HL-60/S4 treated with retinoic acid at 250 ng/mL for 4 days and 3 days (cell line): ENCODE data around the gene HDLBP.
"Not testable (repeated sequence)": the region's sequence is repeated elsewhere in the genome, so short reads cannot be mapped to it uniquely, and the experiment has no call there.

Source experiments
- in situ Hi-C: fragments of 300-500 bp; cut with MboI; formaldehyde crosslinking; loops from 2 replicates; pipeline ENCODE4 v1.7.0; 2022; ENCODE audit warnings: low sequenced_read_pairs

The HDLBP gene

GRCh38 chr2:241198381-241199279 is 116.8 kb downstream of the HDLBP start:
- in situ Hi-C loops: no loop called here

DNA sequence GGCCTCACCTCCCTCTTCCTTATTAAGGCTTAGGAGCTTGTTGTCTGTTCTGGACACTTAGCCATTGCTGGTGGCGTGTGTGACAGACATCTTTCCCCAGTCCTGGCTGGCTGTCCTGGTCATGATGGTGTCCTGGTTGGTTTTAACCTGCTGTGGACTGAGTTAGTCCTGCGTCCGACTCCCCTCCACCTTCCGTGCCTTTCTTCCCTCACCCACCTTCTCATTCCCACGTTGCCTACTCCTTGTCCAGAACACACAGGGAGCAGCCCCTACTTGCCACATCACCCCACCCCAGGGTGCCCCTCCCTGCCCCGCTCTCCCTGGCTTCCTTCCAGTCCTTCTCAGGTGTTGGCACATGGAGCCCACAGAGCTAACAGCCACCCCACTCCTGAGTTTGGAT is 117.5 kb downstream of the HDLBP start:
- in situ Hi-C loops: no loop called here

GRCh38 chr2:241197246-241197645 is 118.2 kb downstream of the HDLBP start:
- in situ Hi-C loops: not testable (repeated sequence)

- in situ Hi-C loops: no loop called here
Observed at GRCh38 chr2:241195506-241196130, 119.9 kb downstream of the HDLBP start.

- in situ Hi-C loops: no loop called here
Observed at GRCh38 chr2:241194811-241195210, 120.7 kb downstream of the HDLBP start.

DNA sequence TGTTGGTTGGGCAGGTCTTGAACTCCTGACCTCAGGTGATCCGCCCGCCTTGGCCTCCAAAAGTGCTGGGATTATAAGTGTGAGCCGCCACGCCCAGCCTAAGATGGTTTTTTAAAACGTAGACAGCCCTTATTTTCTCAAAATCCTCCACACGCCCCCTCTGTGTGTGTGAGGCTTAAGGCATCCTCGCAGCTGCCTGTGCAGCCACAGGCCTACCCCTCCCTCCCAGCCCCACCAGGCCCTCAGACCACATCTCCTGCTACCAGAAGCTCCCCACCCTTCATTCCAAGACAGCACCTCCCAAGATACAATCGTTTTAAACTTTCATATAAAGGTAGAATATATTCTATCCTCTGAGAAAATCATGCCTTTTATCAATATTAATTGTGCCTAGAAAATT is 122.2 kb downstream of the HDLBP start:
- in situ Hi-C loops: no loop called here

GRCh38 chr2:241191081-241191480 is 124.4 kb downstream of the HDLBP start:
- in situ Hi-C loops: no loop called here

DNA sequence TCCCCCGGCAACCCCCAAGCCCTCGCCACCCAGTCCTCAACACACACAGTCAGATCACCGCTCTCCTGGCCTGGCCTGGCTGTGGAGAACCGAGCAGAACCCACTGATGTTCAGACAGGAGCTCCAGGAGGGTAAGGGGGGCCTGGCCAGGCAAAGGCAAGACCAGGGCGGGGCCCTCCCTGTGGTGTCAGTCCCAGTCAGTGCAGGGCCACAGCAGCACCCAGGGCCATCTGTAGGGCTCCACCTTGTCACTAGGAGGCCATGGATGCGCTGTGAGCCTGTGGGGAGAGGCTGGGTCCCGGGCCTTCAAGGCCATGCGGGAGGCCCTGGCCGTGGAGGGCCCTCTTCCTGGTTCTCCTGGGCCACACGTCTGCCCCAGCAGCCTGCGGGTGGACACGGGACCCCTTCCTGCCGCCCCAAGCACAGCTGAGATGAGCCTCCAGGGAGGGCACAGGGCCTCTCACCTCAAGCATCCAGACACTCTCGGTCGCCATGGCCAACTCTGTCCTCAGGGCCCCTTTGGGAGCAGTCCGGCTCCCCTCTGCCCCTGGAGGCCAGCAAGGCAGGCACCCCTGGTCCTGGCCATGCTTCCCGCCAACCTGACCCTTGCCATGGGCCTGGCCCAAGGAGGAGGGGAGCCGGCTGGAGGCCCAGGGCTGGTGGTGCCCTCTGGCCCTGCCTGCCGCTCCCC is 125.0 kb downstream of the HDLBP start:
- in situ Hi-C loops: no loop called here

DNA sequence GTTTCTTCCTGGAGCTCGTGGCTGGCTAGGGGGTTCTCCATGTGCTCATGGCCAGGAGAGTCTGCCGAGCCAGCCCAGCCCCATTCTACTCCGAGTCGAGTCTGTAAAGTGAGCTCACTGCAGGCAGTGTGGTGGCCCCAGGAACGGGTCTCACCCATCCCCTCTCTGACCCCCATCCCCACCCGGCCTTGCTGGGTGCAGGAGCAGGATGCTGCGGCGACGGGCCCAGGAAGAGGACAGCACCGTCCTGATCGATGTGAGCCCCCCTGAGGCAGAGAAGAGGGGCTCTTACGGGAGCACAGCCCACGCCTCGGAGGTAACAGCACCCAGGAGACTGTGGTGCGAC is 125.6 kb downstream of the HDLBP start:
- in situ Hi-C loops: no loop called here

DNA sequence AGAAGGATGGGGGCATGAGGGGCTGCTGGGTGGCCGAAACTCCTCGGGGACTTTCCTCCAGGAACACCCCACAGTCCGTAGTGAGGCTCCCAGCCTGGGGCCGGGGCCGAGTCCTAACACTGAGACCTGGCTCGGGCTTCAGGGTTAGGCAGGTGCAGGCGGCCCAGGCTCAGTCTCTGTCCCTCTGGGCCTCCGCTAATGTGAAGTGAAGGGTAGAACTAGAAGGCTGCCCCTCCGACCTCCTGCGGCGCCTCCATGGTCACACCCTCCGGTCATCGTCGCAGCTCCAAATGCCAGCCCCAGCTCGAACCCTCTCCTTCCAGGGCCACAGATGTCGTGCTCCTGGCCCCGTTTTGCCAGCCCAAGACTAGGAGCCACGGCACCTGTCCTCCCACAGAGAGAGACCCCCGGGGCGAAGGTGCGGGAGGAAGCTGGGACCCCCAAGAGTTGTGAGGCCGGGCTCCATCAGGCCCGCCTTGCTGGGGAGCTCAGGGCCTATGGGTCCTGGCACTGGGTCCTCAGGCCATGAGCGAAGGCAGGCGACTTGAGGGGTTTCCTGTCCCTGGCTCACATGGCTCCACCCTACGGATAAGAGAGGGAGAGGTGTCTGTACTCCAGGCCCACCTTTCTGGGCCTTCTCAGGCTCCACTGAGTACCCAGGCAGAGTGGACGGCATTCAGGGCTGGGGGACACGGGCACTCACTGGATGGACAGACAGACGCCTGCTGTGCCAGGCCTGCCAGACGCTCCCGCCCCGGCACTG is 126.2 kb downstream of the HDLBP start:
- in situ Hi-C loops: no loop called here

GRCh38 chr2:241188361-241189092 is 126.9 kb downstream of the HDLBP start, which contains the start of gene ANO7:
Gene ANO7 (plus strand): TSS chr2:241188677. CDS start chr2:241190064, 1,387 bp downstream.
- in situ Hi-C loops: no loop called here

- in situ Hi-C loops: no loop called here
Observed at GRCh38 chr2:241187918-241188234, 127.6 kb downstream of the HDLBP start.

- in situ Hi-C loops: no loop called here
Observed at GRCh38 chr2:241187101-241187917, 128.2 kb downstream of the HDLBP start.

DNA sequence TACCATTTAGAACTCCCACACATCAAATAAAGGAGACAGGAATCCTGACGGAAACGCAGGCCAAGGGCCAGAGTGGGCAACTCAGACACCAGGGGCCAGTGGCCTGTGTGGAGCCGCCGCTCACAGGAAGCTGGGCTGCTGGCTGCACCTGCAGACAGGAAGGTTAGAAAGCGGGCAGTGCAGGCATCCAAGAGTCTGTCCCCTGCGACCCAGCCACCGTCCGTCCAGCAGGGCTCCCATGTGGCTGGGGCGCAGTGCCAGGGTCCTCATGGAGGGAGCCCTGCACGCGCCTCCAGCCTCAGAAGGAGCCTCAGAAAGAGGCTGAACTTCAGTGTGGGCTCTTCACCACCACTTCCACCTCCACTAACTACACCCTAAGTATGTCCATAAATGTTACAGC is 129.5 kb downstream of the HDLBP start:
- in situ Hi-C loops: no loop called here

DNA sequence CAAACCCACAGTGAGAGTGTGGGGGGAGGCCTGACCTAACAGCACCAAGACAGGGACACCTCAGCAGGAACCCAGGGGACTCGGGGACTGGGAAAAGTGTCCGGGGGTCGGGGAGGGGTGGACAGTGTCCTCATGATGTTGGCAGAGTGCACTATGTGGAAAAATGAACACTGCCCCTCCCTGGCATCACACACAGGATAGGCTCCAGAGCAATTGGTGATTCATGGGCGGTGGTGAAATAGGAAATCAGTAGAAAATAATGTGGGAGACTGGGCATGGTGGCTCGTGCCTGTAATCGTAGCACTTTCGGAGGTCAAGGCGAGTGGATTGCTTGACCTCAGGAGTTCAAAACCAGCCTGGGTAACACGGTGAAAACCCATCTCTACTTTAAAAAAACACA is 130.6 kb downstream of the HDLBP start:
- in situ Hi-C loops: no loop called here

DNA sequence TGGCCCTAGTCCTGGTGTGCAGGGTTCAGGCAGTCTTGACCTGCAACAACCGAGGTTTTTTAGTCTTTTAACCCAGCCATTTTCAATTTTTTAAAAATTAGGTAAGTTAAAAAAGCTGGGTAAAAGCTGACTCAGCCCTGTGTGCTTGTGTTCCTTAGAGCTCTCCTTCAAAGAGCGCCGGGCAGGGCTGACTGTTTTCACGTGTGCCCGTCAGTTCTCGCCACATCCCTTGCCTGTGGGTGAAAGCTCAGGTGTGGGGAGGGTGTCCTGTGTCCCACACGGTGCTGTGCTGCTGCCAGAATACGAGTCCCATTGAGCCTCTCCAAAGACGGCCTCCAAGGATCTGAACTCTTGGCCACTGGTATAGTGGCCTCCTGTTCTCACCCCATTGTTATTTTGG is 132.3 kb downstream of the HDLBP start:
- in situ Hi-C loops: no loop called here

DNA sequence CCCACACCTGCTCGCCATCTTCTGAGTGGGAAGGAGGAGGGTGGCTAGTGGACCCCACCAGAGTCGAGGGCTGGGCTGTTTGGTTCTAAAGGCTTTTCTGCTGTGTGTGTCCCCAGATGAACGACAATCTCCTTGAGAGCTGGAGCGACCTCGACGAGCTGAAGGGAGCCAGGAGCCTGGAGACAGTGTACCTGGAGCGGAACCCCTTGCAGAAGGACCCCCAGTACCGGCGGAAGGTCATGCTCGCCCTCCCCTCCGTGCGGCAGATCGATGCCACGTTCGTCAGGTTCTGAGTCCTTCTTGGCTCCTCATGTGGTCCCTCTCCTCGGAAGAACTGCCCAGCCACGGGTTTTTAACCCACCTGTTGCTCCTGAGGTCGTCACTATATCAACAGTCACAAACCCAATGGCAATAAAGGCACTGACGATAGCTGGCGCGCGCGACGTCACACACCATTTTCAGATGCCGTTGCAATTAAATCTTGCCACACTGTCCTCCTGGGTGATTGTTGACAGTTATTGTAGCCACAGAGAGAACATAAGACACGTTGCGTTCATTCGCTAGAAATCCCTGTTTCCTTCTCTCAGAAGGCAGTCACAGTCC is 132.8 kb downstream of the HDLBP start:
- in situ Hi-C loops: no loop called here

GRCh38 chr2:241182126-241182525 is 133.3 kb downstream of the HDLBP start:
- in situ Hi-C loops: no loop called here

DNA sequence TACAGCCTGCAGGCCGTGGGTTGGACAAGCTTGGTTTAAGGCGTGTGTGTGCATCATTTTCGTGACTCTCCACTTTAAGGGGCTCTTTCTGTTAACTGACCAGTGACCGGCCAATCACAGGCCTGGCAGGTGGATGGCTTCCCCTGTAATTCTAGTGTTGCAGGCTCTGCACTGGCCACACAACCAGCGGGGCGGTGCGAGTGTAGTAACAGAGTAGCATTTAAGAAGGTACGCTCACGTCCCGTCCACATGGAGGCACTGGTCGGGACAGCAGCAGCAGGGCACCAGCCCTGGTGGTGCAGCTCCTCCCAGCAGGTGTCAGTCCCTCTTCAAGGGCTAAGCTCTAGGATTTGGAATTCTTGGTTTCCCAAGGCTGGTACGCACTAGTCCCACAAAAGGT is 135.0 kb downstream of the HDLBP start:
- in situ Hi-C loops: no loop called here
